Lower leg skin (tissue), 3 donors: ENCODE results near the gene AGPAT2.

Experiments used
- POLR2A ChIP-seq, 2 donors: fragments of 450-650 bp; IDR thresholded peaks; one replicate each; pipeline ENCODE4 v1.6.1; 2016 to 2017; ENCODE audit warnings: antibody characterized with exemption in 2 of 2, mild to moderate bottlenecking in 1 of 2, moderate library complexity in 1 of 2
- TF ChIP-seq, protein P1 (sequence below), 3 donors: fragments of 450-650 bp; IDR thresholded peaks; one replicate each; pipeline ENCODE4 v1.5.1; 2016; ENCODE audit warnings: antibody characterized with exemption in 3 of 3, mild to moderate bottlenecking in 3 of 3, moderate library complexity in 2 of 3

DNA sequence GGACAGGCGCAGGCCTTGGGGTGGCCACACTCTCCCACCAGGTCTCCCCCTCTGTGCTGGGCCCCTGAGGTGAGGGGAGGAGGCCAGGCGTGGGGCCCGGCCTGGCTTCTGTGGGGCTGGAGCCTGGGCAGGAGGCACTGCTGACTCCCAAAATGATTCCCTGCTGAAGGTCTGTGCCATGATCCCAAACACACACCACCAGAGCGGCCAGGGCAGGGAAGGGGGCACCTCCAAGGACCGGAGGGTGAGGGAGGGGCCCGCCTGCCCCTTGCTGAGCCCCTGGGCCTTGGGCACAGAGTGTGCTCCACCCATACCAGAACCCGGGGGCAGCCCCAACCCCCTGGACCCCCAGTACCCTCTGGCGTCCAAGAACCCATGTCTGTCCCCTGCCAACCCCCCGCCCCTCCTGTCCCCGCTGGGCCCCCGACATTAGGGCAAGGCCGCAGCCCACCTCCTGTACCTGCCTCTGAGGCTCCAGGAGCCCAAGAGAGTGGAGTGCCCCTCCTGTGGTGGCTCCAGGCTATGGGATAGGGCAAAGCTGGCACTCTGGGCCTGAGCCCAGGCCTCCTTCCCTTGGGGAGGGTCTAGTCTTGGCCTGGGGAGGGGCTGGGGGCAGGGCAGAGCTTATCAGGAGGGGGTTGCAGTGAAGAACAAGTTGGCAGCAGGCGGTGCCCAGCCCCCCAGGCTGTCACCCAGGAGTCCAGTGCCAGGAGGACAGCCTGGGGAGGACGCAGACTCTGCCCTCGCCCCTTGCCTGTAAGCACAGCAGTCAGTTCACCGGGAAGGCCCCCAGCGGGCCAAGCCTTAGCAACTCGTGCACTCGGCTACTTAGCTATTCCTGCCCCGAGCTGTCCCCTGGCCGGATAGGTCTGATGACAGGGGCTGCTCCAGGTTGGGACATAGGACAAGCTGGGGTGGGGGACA is 27.1 kb downstream of the AGPAT2 start:
- TF ChIP-seq, protein P1, sequence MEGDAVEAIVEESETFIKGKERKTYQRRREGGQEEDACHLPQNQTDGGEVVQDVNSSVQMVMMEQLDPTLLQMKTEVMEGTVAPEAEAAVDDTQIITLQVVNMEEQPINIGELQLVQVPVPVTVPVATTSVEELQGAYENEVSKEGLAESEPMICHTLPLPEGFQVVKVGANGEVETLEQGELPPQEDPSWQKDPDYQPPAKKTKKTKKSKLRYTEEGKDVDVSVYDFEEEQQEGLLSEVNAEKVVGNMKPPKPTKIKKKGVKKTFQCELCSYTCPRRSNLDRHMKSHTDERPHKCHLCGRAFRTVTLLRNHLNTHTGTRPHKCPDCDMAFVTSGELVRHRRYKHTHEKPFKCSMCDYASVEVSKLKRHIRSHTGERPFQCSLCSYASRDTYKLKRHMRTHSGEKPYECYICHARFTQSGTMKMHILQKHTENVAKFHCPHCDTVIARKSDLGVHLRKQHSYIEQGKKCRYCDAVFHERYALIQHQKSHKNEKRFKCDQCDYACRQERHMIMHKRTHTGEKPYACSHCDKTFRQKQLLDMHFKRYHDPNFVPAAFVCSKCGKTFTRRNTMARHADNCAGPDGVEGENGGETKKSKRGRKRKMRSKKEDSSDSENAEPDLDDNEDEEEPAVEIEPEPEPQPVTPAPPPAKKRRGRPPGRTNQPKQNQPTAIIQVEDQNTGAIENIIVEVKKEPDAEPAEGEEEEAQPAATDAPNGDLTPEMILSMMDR (IDR thresholded peaks at IDR 0.05): no peak
- no peak for TF ChIP-seq POLR2A (IDR thresholded peaks at IDR 0.05)
